Activated CD8-positive, alpha-beta T cell treated with anti-CD3 and anti-CD28 coated beads for 36 hours (primary cell): Measurements from ENCODE around the gene LRRC39. TPM values are rescaled to one million over a fixed set of nuclear protein-coding genes. Genes with fewer than 3 reads are reported as not detected.

Experiments used
- ATAC-seq: fragments of 200-7000 bp; cut with Tn5 transposase; one replicate; pipeline ENCODE4 v1.10.0; 2021; ENCODE audit warnings: mild to moderate bottlenecking, moderate library complexity
- CTCF ChIA-PET: fragments of 350-600 bp; sonication (Branson Sonifier 250); formaldehyde crosslinking; loops from one replicate; lab custom pipeline; 2021; ENCODE audit warnings: antibody characterized with exemption; lab: Charles Lee
- POLR2A ChIA-PET: fragments of 350-600 bp; sonication (Branson Sonifier 250); formaldehyde crosslinking; loops from one replicate; lab custom pipeline; 2021; ENCODE audit warnings: antibody characterized with exemption; lab: Charles Lee
- DNase-seq: peaks from one replicate; pipeline ENCODE4 v3.0.0-alpha.2; 2020
- H3K27ac Mint-ChIP-seq: one replicate; pipeline ENCODE4 v1.8.0; 2021; ENCODE audit warnings: mild to moderate bottlenecking, mixed read lengths
- H3K27me3 Mint-ChIP-seq: one replicate; pipeline ENCODE4 v1.8.0; 2021; ENCODE audit warnings: mixed read lengths
- H3K36me3 Mint-ChIP-seq: one replicate; pipeline ENCODE4 v1.8.0; 2021; ENCODE audit warnings: low read depth, mixed read lengths
- H3K4me1 Mint-ChIP-seq: one replicate; pipeline ENCODE4 v1.8.0; 2021; ENCODE audit warnings: low read depth, mixed read lengths
- H3K4me3 Mint-ChIP-seq: one replicate; pipeline ENCODE4 v1.8.0; 2021; ENCODE audit warnings: mild to moderate bottlenecking, moderate library complexity, mixed read lengths
- H3K9me3 Mint-ChIP-seq: one replicate; pipeline ENCODE4 v1.8.0; 2021; ENCODE audit warnings: mixed read lengths
- intact Hi-C: fragments of 100-400 bp; cut with micrococcal nuclease; formaldehyde crosslinking; loops from one replicate; pipeline ENCODE4 v1.10.0; 2022
- total RNA-seq, 2 experiments: library from RNA; stranded (reverse); gene quantifications; one replicate each; pipeline ENCODE4 v1.2.3, GENCODE V29; 2021
- TF ChIP-seq, protein P1 (sequence below): fragments of 200-600 bp; IDR thresholded peaks from one replicate; pipeline ENCODE4 v1.8.0; 2022; ENCODE audit warnings: antibody characterized with exemption, mild to moderate bottlenecking

Gene LRRC39
- total RNA-seq = under 1 TPM; 0.34 to 0.92 TPM

DNA sequence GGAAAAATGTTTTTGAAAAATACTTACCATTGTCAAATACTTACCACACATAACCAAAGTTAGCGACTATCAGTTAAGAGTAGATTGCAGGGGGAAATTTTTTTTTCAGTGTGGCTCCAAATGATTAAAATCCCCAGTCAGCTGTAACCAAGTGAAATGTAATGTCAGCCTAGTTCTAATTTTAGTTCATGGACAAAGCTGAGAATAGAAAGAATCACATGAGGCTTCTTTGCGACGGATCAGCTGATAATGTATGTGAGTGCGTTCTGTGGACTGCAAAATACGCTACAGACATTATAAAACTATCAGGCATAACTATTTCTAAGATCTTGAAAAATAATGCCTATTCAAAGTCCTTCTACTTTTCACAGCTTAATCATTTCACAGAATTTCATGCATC, at the start of gene LRRC39:
Gene LRRC39, minus strand, starts transcription at position 166 of the 400 bp plus-strand sequence. CDS start 9,740 bp downstream, outside the sequence.
- Mint-ChIP-seq H3K27ac (no peak within 1 kb of the TSS), H3K4me1 (no peaks in the 10 kb centered on the region), H3K27me3 (no peaks in the 10 kb centered on the region), H3K9me3 (peaks cover 4% of the 10 kb centered on the region), H3K4me3 (no peak within 1 kb of the TSS), H3K36me3 (no peaks in the 10 kb centered on the region)
- ChIA-PET POLR2A (no interaction called here), CTCF (no interaction called here)
- DNase-seq (no peak), ATAC-seq (no peak)
- intact Hi-C loops = no loop called here
- TF ChIP-seq, protein P1, sequence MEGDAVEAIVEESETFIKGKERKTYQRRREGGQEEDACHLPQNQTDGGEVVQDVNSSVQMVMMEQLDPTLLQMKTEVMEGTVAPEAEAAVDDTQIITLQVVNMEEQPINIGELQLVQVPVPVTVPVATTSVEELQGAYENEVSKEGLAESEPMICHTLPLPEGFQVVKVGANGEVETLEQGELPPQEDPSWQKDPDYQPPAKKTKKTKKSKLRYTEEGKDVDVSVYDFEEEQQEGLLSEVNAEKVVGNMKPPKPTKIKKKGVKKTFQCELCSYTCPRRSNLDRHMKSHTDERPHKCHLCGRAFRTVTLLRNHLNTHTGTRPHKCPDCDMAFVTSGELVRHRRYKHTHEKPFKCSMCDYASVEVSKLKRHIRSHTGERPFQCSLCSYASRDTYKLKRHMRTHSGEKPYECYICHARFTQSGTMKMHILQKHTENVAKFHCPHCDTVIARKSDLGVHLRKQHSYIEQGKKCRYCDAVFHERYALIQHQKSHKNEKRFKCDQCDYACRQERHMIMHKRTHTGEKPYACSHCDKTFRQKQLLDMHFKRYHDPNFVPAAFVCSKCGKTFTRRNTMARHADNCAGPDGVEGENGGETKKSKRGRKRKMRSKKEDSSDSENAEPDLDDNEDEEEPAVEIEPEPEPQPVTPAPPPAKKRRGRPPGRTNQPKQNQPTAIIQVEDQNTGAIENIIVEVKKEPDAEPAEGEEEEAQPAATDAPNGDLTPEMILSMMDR = no peak

DNA sequence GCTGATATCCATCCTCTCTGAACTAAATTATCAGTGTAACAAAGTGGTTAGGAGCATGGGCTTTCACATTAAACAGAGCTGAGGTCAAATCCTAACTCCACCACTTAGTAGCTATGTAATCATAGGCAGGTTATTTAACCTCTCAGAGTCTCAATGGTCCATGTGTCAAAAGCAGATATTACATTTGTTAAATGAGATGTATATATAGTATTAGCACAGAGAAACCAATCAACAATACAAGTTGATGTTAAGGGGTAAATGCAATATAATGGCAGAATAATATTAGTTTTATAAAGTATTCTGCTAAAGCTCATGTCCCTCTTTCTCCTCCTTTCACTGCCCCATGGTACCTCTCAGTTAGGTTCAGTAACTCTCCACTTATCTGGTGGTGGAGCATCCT, 44.4 kb upstream of the LRRC39 start:
- H3K4me1 Mint-ChIP-seq = peaks cover 13% of the 10 kb centered on the region

DNA sequence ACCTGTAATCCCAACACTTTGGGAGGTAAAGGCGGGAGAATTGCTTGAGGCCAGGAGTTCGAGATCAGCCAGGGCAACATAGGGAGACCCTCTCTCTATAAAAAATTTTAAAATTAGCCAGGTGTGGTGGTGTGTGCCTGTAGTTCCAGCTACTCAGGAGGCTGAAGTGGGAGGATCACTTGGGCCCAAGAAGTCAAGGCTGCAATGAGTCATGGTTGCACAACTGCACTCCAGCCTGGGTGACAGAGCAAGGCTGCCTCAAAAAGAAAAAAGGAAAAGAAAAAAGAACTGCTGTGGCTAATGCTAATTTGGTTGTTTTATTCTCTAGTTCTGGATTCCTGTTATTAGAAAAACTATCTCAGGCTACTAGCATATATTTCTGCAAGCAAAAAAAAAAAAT, 41.8 kb upstream of the LRRC39 start:
- peaks cover 17% of the 10 kb centered on the region for H3K36me3 Mint-ChIP-seq
- H3K9me3 Mint-ChIP-seq = no peaks in the 10 kb centered on the region
- H3K4me1 Mint-ChIP-seq = peaks cover 13% of the 10 kb centered on the region
- intact Hi-C loops = no loop called here
- DNase-seq (peak; percentile 13), ATAC-seq (no peak)
- no peak overlapping the region for H3K4me3 Mint-ChIP-seq
- TF ChIP-seq, protein P1 = no peak
- ChIA-PET CTCF (no interaction called here), POLR2A (no interaction called here)
- H3K27ac Mint-ChIP-seq = no peak overlapping the region
- no peaks in the 10 kb centered on the region for H3K27me3 Mint-ChIP-seq

More for the DNA sequence above, 44.4 kb upstream of the LRRC39 start:
- DNase-seq (no peak), ATAC-seq (no peak)
- TF ChIP-seq, protein P1 = no peak
- H3K4me3 Mint-ChIP-seq = no peak overlapping the region
- H3K36me3 Mint-ChIP-seq = peaks cover 14% of the 10 kb centered on the region
- H3K27ac Mint-ChIP-seq = no peak overlapping the region
- intact Hi-C loops = no loop called here
- ChIA-PET POLR2A (no interaction called here), CTCF (interaction anchor here (0.8 to 1.5 kb wide), 4 partner anchors 20 to 646 kb away, joined by 3 to 5 read pairs (median 3); no protein-coding TSS in a partner anchor)
- no peaks in the 10 kb centered on the region for H3K9me3 Mint-ChIP-seq
- H3K27me3 Mint-ChIP-seq = no peaks in the 10 kb centered on the region

DNA sequence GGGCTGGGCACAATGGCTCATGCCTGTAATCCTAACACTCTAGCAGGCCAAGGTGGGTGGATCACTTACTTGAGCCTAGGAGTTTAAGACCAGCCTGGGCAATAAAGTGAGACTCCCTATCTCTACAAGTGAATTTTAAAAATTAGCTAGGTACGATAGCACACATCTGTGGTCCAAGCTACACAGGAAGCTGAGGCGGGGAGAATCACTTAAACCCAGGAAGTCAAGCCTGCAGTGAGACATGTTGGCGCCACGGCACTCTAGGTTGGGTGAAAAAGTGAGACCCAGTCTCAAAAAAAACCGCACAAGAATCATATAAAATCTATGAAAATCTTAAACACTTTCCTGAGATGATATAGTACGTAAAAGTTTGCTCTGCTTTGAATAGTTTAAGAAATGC, 41.4 kb upstream of the LRRC39 start:
- Mint-ChIP-seq H3K27ac (no peak overlapping the region), H3K4me3 (no peak overlapping the region), H3K4me1 (peaks cover 13% of the 10 kb centered on the region), H3K9me3 (no peaks in the 10 kb centered on the region), H3K27me3 (no peaks in the 10 kb centered on the region), H3K36me3 (peaks cover 20% of the 10 kb centered on the region)
- DNase-seq (no peak), ATAC-seq (no peak)
- intact Hi-C loops = no loop called here
- TF ChIP-seq, protein P1 = no peak
- CTCF ChIA-PET = no interaction called here
- POLR2A ChIA-PET = no interaction called here

DNA sequence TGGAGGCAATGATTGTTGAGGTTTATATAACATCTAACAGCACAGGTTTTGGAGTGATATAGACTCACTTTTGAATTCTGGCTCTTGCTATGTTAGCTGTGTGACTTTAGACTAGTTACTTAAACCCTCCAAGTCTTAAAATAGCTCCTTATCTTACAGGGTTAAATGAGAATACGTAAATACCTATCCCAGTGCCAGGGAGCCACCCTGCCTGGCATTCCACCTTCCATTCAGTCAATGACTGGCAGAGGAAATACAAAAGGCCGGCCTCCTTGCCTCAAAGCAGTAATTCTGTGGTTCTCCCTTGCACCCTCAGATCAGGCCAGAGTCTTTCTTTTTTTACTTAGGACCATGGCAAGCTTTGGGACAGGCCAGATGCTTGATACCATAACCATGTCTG, 39.8 kb upstream of the LRRC39 start:
- Mint-ChIP-seq H3K4me1 (peaks cover 13% of the 10 kb centered on the region), H3K27me3 (no peaks in the 10 kb centered on the region), H3K36me3 (peaks cover 21% of the 10 kb centered on the region), H3K4me3 (no peak overlapping the region), H3K27ac (no peak overlapping the region), H3K9me3 (no peaks in the 10 kb centered on the region)
- TF ChIP-seq, protein P1 = no peak
- DNase-seq (no peak), ATAC-seq (no peak)
- CTCF ChIA-PET = interaction anchor here (0.8 kb wide), 1 partner anchor 26 kb away, joined by 3 read pairs; no protein-coding TSS in a partner anchor
- intact Hi-C loops = no loop called here
- POLR2A ChIA-PET = no interaction called here
